AG20443 (cell line): ENCODE results near the gene OR51B4.
"Not testable (repeated sequence)": the region's sequence is repeated elsewhere in the genome, so short reads cannot be mapped to it uniquely, and the experiment has no call there.

Source experiments
- DNase-seq: peaks from one replicate; pipeline ENCODE4 v3.0.0; 2012; ENCODE audit warnings: low spot score, mixed read lengths

OR51B4 gene

GRCh38 chr11:5294342-5294995 is 7.3 kb downstream of the OR51B4 start:
- DNase-seq = not testable (repeated sequence)

DNA sequence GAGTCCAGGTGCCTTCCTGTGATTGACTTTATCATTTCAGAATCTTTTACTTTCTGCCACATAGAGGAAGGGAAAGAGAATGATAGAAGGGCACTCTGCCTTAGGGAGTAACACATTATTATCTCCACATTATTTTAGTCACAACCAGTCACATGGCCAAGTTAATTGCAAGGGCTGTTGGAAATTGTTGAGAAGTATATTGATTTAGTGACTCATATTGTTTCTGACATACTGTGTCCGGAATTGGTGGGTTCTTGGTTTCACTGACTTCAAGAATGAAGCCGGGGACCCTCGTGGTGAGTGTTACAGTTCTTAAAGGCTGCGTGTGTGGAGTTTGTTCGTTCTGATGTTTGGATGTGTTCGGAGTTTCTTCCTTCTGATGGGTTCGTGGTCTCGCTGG is 8.7 kb downstream of the OR51B4 start:
- DNase-seq = no peak

DNA sequence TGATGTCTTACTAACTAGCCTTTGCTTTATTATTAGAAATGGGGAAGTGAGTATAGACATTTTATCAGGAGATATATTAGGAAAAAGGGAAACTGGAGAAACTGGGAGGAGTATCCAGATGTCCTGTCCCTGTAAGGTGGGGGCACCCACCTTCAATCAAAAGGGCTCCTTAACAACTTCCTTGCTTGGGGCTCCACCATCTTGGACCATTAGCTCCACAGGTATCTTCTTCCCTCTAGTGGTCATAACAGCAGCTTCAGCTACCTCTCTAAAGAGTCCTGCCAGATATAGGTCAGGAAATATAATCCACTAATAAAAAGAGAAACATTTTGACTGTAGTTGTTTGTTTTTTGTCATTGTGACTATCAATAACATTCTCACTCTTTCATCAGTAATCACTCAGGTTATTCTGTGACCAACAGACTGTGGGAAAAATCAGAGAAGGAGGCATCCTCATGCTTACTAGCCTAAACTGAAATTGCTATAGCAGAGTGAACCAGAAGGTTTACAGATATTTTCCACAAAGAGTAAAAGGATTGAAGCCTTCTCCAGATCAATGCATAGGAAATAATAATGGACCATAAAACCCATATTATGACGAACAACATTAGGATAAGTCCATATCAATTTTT is 10.4 kb downstream of the OR51B4 start:
- peak; percentile 12 for DNase-seq

DNA sequence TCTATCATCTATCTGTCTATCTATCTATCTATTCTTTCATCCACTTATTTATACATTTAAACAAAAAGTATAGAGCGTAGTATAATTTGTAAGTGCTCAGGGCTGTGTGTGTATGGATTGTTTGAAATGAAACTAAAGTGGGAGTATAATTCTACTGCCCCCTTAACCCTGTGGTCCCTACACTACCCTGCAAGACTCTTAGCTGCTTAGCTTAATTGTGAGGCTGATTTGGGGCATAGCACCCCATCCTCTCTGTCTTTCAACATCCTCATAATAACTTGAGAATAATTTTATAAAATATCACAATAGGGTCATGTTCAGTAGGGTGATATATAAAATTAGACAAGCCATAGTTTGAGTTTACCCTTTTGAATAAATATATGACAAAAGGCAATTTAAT is 11.6 kb downstream of the OR51B4 start:
- no peak for DNase-seq

DNA sequence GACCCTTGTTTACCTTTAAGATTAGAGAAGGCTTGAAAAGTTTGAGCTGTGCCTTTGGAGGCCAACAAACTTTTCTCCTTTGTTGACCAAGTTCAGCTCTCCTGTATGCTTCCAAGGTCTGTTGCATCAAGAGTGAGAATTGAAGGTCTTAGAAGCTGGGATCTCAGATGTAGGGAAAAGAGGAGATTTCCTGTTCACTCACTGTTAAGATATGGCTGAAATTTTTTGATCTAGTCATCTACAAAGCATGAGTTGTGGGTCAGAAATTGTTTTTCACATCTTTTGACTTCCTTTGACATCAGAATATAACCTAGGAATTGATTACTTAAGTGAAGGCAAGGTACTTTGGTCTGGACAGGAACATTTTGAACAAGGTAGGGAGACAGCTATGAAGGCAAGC is 12.1 kb downstream of the OR51B4 start:
- no peak for DNase-seq

GRCh38 chr11:5288906-5289550 is 12.7 kb downstream of the OR51B4 start:
- DNase-seq = no peak

GRCh38 chr11:5288108-5288905 is 13.4 kb downstream of the OR51B4 start:
- no peak for DNase-seq

DNA sequence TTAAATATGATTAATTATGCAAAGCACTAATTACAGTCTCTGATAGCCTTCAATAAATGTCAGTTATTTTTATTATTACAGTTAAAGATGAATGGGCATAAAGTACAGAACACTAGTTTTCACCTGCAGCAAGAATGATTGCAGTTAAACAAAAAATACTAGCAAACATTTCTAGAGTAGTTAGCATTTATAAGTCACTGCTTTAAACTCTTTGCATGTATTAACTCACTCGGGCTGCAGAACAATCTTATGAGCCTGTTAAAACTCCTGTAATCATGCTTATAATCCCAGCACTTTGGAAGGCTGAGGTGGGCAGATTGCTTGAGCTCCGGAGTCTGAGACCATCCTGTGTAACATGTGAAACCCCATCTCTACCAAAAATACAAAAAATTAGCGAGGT is 14.8 kb downstream of the OR51B4 start:
- no peak for DNase-seq

DNA sequence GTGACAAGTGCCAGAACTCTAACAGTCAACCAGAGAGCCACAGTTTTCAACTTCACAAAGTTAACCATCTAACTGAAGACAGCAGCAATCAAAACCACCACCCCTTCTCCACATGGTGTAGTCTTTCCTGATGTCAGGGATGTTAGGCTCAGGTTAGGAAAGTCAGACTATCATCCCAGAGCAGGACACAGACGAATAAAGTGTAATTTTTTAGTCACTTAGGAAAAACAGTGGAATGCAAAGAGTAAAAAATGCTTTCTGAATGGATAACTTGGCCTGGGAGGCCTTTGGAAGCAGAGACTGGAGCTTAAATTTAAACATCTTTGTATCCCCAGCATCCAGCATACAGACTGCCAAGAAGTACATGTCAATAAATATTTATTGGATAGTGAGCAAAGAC is 15.4 kb downstream of the OR51B4 start:
- DNase-seq = no peak

DNA sequence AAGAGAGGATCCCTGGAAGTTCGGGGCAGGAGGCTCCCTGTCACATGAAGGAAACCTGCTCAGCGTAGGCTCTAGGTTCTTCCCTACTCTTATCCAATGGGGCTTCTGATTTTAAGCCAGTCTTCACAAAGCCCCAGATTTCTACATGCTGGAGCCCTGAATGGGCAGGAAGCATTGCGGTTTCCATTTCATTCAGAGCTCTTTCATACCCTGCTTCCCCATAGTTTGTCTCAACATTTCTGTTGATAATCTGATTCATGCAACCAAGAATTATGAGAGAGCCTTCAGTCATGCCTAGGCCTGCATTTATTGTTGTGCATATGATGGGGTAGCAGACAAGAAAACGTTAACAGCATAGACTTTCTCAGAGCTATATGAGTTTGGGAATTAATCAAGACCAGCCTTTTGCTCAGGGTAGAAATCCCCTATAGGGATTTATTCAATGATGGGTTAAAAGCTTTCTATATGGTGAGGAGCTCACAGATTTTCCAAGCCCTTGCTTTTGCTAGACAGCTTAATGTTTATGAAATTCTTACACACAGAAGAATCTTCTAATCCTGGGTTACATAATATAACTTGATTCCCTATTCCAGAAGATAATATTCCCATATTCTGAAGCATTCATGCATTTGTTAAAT is 15.9 kb downstream of the OR51B4 start:
- DNase-seq = no peak

DNA sequence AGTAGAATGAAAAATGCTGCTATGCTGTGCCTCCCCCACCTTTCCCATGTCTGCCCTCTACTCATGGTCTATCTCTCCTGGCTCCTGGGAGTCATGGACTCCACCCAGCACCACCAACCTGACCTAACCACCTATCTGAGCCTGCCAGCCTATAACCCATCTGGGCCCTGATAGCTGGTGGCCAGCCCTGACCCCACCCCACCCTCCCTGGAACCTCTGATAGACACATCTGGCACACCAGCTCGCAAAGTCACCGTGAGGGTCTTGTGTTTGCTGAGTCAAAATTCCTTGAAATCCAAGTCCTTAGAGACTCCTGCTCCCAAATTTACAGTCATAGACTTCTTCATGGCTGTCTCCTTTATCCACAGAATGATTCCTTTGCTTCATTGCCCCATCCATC is 17.1 kb downstream of the OR51B4 start:
- DNase-seq = no peak

DNA sequence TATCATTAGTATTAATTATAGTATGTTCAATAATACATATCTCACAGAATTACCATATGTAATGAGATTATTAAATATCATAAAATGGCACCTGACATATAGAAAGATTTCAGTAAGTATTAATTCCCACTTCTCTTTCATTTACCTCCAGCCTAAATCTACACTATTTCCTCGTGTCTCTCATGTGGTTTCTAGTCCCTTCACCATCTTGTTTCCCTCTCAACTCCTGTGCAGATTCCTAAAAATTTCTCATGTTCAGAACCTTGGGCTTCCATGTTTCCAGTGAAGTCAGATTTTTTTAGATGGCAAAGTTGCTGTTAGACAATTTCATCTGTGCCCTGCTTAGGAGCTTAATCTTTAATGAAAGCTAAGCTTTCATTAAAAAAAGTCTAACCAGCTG is 17.9 kb downstream of the OR51B4 start:
- DNase-seq = no peak

GRCh38 chr11:5283086-5283485 is 18.7 kb downstream of the OR51B4 start:
- no peak for DNase-seq

- no peak for DNase-seq
Observed at GRCh38 chr11:5282628-5283027, 19.1 kb downstream of the OR51B4 start.

DNA sequence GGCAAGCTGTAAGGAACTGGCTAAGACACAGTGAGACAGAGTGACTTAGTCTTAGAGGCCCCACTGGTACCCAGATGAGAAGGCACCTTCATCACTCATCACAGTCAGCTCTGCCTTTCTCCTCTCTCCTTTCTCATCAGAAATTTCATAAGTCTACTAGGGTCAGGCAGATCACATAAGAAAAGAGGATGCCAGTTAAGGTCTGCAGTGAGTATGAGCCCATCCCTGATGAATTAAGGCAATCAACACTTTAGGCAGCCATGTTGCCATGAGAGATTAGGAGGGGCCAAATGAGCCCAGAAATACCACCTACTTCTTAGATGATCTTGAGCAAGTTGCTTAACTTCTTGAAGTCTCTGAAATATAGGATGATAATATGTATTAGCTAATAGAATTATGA is 20.1 kb downstream of the OR51B4 start:
- no peak for DNase-seq

DNA sequence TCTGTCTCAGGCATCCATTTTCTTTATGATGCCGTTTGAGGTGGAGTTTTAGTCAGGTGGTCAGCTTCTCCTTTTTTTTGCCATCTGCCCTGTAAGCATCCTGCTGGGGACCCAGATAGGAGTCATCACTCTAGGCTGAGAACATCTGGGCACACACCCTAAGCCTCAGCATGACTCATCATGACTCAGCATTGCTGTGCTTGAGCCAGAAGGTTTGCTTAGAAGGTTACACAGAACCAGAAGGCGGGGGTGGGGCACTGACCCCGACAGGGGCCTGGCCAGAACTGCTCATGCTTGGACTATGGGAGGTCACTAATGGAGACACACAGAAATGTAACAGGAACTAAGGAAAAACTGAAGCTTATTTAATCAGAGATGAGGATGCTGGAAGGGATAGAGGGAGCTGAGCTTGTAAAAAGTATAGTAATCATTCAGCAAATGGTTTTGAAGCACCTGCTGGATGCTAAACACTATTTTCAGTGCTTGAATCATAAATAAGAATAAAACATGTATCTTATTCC is 21.1 kb downstream of the OR51B4 start:
- DNase-seq = peak; percentile 96

DNA sequence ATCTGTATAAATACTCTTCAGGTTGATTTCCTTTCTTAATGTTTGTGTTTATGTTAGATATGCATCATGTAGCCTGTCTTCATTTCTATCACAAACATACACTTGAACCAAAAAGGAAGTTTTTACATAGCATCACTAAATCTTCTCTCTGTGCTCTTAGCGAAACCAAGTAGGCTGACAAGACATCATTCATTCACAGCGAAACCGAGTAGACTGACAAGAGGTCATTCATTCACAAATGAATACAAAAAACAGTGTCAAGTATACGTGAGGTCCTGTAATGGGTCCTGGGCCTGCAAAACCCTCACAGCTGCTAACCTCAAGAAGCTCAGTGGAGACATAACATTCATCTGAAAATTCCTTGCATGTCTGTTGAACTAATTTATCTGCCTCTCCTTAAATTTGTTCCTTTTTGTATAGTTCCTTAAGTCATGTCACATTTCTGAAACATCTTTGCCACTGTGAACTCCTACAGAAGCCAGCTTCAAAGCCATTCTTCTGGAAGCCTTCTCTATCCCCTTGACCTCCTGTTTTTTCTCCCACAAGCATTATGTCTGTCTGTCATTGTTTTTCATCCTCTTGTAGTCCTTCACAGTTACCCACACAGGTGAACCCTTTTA is 22.2 kb downstream of the OR51B4 start:
- DNase-seq = no peak

DNA sequence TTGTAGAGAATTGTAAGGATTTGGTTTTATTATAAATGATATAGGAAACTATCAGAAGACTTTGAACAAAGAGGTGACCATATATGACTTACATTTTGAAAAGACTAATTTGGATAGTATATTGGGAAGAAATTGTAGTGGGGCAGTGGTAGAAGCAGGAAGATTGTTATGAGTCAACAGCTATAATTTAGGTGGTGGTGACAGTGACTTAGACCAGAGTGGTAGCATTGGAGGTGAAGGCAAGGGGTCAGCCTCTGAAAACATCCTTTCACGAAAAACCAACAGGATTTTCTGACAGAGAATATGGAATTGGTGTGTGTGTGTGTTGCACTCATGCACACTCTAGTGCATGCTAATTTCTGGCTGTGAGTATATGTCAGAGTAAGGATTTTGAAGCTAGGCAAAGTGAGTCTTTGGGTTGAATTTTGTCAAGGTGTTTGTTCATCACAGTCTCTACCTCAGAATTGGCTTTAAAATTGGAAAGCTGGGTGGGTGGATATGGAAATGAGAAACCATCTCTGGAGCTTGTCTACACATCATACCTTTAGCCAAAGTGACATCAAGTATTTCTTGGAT is 23.9 kb downstream of the OR51B4 start:
- DNase-seq = no peak

GRCh38 chr11:5276697-5277096 is 25.0 kb downstream of the OR51B4 start:
- no peak for DNase-seq

GRCh38 chr11:5275369-5276110 is 26.2 kb downstream of the OR51B4 start:
- DNase-seq = no peak

DNA sequence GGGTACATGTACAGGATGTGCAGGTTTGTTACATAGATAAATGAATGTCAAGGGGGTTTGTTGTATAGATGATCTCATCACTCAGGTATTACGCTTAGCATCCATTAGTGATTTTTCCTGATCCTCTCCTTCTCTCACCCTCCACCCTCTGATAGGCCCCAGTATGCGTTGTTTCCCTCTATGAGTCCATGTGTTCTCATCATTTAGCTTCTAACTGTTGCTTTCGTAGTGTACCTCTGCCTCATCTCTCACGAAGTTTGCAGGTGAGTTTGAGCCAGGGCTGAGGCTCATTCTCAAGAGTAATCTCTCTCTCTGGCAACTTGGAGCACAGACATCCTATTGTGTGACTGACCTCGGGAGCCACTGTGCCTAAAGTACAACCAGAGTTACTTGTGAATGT is 27.4 kb downstream of the OR51B4 start:
- DNase-seq = no peak
